GM21390 (cell line): Measurements from ENCODE around the gene CHRND.
"Not testable (repeated sequence)": the region's sequence is repeated elsewhere in the genome, so short reads cannot be mapped to it uniquely, and the experiment has no call there.

Source experiments
- ATAC-seq: cut with Tn5 transposase; IDR thresholded peaks from one replicate; pipeline ENCODE4 v1.9.1; 2021; ENCODE audit not compliant: unreplicated experiment

CHRND gene

DNA sequence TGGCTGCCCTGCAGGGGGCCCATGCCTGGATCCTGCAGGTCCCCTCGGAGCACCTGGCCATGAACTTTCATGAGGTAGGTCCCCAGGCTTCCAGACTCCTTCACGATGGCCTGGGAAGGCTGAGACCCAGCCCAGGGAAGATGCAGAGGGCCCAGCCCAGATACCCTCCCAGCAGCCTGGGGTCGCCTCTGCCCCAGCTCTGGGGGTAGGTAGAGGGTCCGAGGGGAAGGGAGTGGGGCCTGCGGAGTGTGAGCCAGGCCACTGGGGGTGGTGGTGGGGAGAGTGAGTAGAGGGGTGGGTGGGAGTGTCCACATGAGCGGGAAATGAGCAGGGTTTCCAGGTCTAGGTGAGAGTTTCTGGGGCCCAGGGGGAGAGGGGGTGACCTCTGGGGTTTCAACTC, 1.2 kb upstream of the CHRND start:
- ATAC-seq: no peak

- ATAC-seq: no peak
These were observed 761 bp upstream of the CHRND start for GRCh38 chr2:232525199-232525598.

GRCh38 chr2:232526372-232526941, 497 bp downstream of the CHRND start:
- ATAC-seq: no peak

DNA sequence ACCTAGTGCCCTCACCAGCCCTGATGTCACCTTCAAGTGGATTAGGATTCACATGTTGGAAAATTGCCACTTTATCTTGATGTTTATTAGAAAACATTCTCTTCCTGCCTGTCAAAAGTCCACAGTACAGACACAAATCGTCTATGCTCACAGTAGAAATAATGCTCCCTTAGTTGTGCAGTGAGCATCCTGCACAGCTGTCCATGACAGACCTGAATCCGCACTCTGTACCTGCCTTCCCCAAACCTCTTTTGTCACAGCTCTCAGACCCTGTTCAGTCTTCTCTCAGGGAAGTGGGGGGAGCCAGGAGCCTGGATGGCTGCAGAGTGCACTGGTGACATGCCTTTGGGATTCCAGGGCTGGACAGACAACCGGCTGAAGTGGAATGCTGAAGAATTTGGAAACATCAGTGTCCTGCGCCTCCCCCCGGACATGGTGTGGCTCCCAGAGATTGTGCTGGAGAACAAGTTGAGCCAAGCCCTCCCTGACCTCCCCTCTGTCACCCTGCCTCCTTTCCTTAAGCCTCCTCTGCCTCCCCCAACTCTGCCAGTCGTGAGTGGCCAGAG, 2.0 kb downstream of the CHRND start:
- no peak for ATAC-seq

- ATAC-seq: no peak
These were observed 2.9 kb downstream of the CHRND start for GRCh38 chr2:232528746-232529460.

DNA sequence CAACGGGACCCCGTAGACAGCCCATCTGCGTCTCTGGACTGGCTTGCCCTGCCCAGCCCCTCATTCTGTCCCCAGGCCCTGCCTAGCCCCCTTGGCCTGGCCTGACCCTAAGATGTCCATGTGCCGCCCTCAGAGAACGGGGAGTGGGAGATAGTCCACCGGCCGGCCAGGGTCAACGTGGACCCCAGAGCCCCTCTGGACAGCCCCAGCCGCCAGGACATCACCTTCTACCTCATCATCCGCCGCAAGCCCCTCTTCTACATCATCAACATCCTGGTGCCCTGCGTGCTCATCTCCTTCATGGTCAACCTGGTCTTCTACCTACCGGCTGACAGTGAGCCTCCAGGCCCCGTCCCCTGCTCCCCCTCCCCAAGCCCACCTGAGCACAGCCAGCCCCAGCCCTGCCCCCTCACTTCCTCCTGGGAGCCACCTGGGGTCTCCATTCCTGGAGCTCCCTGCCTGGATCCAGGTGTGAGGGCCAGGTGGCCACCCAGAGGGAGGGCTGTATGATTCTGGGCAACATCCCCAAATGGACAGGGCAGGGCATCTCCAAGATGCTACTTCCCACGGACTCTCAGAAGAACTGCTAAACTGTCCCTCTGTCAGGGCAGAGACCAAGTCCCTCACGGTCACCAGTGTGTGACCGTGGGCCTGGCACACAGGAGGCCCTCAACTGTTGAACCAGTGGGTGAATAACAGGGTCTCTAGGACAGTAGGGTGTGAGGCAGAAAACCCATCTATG, 4.0 kb downstream of the CHRND start:
- no peak for ATAC-seq

DNA sequence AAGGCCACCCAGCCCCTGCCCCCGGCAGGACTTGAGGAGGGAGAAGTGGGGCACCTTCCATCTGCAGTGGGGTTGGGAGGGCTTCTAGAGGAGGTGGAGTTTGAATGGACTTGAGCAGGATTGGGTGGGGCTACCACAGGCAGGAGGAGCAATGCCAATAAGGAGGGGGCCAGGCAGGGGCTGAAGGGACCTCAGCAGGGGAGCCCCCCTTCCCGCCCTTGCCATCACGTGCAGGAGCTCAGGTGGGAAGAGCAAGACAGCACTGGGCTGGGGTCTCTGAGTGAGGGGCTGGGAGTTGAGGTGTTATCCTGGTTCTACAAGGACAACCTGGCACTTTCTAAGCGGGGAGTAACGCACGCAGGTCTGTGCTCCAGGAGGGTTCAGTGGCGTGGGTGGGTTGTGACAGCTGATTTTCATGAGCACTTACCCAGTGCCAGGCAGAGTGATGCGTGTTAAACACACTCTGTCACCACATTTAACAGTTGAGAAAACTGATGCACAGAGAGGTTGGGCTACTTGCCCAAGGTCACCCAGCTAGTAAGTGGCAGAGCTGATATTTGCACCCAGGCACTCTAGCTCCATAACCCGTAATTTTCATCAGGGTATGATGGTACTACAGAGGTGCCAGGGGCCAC, 4.8 kb downstream of the CHRND start:
- ATAC-seq: no peak

DNA sequence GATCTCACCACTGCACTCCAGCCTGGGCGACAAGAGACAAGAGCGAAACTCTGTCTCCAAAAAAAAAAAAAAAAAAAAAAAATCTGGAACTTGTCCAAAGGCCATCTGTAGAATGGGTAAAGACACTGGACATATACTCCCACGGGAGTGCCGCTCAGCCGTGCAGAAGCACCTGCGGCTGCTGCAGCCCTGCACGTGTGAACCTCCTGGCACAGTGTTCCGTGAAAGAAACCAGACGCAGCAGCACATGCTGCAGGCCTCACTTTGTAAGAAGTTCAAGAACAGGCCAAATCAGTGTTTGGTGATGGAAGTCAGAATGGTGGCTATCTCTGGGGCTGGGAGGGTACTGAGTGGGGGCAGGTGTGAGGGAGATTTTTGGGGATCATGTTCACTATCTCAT, 6.5 kb downstream of the CHRND start:
- ATAC-seq: no peak

- not testable (repeated sequence) for ATAC-seq
These were observed 6.9 kb downstream of the CHRND start for GRCh38 chr2:232532821-232533220.

- no peak for ATAC-seq
These were observed 8.2 kb downstream of the CHRND start for GRCh38 chr2:232533944-232534710.

DNA sequence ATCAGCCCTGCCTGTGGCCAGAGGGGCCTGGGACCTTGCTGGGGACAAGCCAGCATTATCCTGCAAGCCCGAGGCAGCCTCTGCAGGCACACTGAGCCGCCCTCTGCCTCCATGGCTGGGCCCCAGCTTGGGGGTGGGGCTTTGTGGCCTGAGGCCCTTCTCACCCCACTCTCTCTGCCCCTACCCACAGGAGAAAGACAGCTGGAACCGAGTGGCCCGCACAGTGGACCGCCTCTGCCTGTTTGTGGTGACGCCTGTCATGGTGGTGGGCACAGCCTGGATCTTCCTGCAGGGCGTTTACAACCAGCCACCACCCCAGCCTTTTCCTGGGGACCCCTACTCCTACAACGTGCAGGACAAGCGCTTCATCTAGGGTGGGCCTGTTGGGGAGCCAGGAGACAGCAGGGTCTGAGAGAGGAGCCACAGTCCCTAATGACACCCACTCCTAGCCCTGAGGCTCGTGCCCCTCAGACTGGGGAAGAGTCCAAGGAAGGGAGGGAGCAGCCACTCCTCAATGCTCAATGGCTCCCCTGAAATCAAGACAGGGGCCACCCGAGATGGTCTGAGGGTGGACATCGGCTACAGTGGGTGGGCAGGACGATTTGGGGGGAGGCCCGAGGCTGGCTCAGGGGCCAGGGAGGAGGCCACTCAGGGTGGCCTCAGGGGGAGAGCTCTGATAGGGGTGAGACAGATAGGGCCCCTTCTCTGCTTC, 9.1 kb downstream of the CHRND start:
- no peak for ATAC-seq

- no peak for ATAC-seq
These were observed 10.0 kb downstream of the CHRND start for GRCh38 chr2:232535761-232536530.

DNA sequence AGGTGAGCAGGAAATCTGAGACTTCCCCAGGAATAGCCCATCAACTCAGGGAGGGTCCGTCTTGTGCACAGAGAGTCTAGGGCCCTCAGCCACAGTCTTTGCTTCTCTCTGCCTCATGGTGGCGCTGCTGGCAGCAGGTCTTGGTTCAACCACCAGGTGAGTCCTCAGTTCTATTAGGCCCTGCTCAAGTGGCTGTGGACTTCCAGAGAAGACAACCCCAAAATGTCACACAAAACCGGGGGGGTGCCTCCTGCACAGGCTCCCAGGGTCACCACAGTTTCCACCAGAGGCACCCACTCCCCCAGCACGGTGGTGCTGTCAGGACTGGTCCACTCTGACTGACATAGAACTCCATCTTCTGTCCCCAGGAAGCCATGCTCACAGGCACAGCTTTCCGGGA, 11.1 kb downstream of the CHRND start:
- ATAC-seq: no peak

DNA sequence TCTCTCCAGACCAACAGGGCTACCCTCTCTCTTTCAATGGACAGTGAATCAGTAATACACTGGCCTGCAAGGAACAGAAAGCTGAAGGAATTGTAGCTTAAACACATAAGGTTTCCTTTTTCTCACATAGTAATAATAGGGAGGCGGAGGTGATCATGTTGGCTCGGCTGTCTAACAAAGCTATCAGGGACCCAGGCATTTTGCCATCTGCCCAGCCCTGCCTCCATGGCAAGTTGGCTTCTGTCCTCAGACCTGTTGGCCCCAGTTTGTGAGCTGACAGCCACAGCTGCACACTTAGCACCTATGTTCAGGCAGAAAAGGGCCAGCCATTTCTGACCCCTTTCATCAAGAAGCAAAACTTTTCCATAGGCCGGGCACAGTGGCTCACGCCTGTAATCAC, 11.5 kb downstream of the CHRND start:
- ATAC-seq: no peak

DNA sequence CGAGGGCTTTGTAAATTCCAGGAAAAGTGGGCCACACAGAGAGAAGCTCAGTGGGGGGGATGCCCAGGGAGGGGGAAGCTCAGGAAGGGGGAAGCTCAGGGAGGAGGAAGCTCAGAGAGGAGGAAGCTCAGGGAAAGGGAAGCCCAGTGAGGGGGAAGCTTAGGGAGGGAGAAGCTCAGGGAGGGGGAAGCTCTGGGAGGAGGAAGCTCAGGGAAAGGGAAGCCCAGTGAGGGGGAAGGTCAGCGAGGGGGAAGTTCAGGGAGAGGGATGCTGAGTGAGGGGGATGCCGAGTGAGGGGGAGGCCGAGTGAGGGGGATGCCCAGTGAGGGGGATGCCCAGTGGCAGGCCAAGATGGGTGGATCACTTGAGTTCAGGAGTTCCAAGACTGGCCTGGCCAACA, 12.7 kb downstream of the CHRND start:
- ATAC-seq: no peak

GRCh38 chr2:232539298-232540231, 13.6 kb downstream of the CHRND start, which contains the start of gene CHRNG:
CHRNG (plus strand) TSS chr2:232539692; CDS start chr2:232539748, 56 bp downstream.
- ATAC-seq: no peak

DNA sequence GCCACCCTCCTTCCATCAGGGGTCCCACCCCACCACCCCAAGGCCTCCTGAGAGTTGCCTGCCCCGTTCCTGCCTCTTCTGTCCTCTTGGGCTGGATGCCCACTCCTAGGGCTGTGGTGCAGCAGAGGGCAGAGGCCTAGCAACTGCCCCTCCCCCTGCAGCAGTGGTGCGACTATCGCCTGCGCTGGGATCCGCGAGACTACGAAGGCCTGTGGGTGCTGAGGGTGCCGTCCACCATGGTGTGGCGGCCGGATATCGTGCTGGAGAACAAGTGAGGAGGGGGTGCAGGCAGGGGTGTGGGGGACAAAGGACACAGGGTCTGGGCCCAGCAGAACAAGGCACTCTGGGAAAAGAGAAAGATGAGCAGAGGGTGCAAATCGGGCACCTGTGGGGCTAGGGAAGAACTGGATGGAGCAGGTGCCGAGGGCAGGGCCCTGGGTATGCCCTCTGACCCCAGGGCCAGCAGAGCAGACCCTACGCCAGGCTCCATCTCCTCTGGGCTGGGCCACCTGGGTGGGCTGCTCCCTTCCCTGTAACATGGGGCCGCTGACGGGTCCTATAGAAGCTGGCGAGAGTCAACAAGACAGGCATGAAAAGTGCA, 14.6 kb downstream of the CHRND start:
- no peak for ATAC-seq
